Brain microvascular endothelial cell (primary cell): ENCODE results near the gene MDN1.

ENCODE experiments used
- DNase-seq: peaks from one replicate; pipeline ENCODE4 v3.0.0-alpha.2; 2020
- H3K27ac ChIP-seq: fragments of 250-450 bp; sonication (Bioruptor Pico); 2 replicates; pipeline ENCODE4 v1.5.1; 2020; ENCODE audit warnings: mild to moderate bottlenecking, moderate library complexity
- H3K27me3 ChIP-seq: fragments of 250-450 bp; sonication (Bioruptor Pico); replicated peaks from 2 replicates; pipeline ENCODE4 v1.5.1; 2020; ENCODE audit warnings: mild to moderate bottlenecking
- H3K36me3 ChIP-seq: fragments of 250-450 bp; sonication (Bioruptor Pico); replicated peaks from 2 replicates; pipeline ENCODE4 v1.5.1; 2020; ENCODE audit warnings: mild to moderate bottlenecking
- H3K4me3 ChIP-seq: 2 replicates; pipeline ENCODE4 v1.5.1; 2011; ENCODE audit warnings: low read depth, mild to moderate bottlenecking, control low read depth, low read length, moderate library complexity
- CTCF ChIP-seq: IDR thresholded peaks from 2 replicates; pipeline ENCODE4 v1.5.1; 2011; ENCODE audit warnings: low read depth, mild to moderate bottlenecking, moderate library complexity, low read length, control low read depth, inconsistent platforms; ENCODE audit errors: missing control alignments
- in situ Hi-C: cut with HindIII; loops from 2 replicates; pipeline ENCODE4 v1.10.0; 2017; ENCODE audit warnings: low sequenced_read_pairs, low pct_ligation_motif_present

The MDN1 gene

GRCh38 chr6:89685311-89685710 is 134.3 kb downstream of the MDN1 start:
- H3K36me3 ChIP-seq, result peaks cover 60% of the 10 kb centered on the region
- no peak for TF ChIP-seq CTCF
- no peaks in the 10 kb centered on the region for H3K27me3 ChIP-seq
- no peak overlapping the region for H3K4me3 ChIP-seq
- H3K27ac ChIP-seq, result no peak overlapping the region
- DNase-seq, result no peak
- in situ Hi-C loops, result no loop called here

- H3K27ac ChIP-seq, result no peak overlapping the region
- peaks cover 58% of the 10 kb centered on the region for H3K36me3 ChIP-seq
- no peak overlapping the region for H3K4me3 ChIP-seq
- DNase-seq, result no peak
- no peak for TF ChIP-seq CTCF
- in situ Hi-C loops, result no loop called here
- H3K27me3 ChIP-seq, result no peaks in the 10 kb centered on the region
Measured at GRCh38 chr6:89682991-89683390, 136.6 kb downstream of the MDN1 start.

GRCh38 chr6:89681983-89682564 is 137.5 kb downstream of the MDN1 start:
- TF ChIP-seq CTCF, result no peak
- Histone ChIP-seq H3K27ac (no peak overlapping the region), H3K4me3 (no peak overlapping the region), H3K36me3 (peaks cover 61% of the 10 kb centered on the region), H3K27me3 (no peaks in the 10 kb centered on the region)
- DNase-seq, result no peak
- in situ Hi-C loops, result no loop called here

- Histone ChIP-seq H3K4me3 (no peak overlapping the region), H3K27ac (no peak overlapping the region), H3K36me3 (peaks cover 62% of the 10 kb centered on the region), H3K27me3 (no peaks in the 10 kb centered on the region)
- in situ Hi-C loops, result no loop called here
- no peak for DNase-seq
- no peak for TF ChIP-seq CTCF
Measured at GRCh38 chr6:89680551-89680950, 139.0 kb downstream of the MDN1 start.

GRCh38 chr6:89680150-89680549 is 139.4 kb downstream of the MDN1 start:
- in situ Hi-C loops, result no loop called here
- no peak for TF ChIP-seq CTCF
- no peak overlapping the region for H3K27ac ChIP-seq
- H3K36me3 ChIP-seq, result peaks cover 62% of the 10 kb centered on the region
- no peak overlapping the region for H3K4me3 ChIP-seq
- H3K27me3 ChIP-seq, result no peaks in the 10 kb centered on the region
- no peak for DNase-seq
